GM19351 (cell line): ENCODE measurements around the gene BCS1L.
A peak's percentile ranks its signal among the peaks of the same experiment; 100 is the strongest.

Experiments
- ATAC-seq: cut with Tn5 transposase; IDR thresholded peaks from one replicate; pipeline ENCODE4 v1.9.1; 2021; ENCODE audit warnings: mild to moderate bottlenecking, moderate library complexity; ENCODE audit not compliant: unreplicated experiment

BCS1L gene, protein sequence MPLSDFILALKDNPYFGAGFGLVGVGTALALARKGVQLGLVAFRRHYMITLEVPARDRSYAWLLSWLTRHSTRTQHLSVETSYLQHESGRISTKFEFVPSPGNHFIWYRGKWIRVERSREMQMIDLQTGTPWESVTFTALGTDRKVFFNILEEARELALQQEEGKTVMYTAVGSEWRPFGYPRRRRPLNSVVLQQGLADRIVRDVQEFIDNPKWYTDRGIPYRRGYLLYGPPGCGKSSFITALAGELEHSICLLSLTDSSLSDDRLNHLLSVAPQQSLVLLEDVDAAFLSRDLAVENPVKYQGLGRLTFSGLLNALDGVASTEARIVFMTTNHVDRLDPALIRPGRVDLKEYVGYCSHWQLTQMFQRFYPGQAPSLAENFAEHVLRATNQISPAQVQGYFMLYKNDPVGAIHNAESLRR

DNA sequence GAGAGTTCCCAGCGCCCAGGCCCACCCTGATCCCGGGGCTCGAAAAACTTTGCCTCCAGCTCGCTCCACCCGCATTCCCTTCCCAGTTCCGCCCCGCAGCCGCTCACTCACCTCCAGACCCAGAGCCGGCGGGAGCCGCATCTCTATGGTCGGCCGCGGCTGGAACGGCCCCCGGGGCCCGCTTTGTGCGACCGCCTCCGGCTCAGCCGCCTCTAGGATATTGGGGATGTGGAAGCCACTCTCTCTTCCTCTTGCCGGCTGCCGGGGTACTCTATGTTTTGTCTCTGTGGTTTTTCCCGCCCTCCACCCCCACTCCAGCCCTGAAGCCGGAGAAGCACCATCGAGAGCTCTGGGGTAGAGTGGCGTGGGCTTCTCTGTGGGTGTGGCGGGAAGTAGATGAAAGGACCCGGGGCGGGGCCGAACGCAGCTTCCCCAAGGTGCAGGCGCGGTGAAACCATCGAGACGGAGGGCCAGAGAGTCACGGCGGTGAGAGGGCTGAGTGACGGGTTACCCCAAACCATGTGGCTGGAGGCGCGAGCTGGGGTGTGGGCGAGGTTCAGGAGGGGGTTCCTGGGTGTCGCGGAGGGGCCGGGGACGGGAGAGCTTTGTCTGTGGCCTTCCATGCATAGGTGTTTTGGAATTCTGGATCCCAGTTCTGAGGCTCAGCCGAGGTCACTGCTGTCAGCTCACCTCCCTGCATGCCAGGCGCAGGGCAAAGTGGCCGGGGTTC, at the start of gene BCS1L, which contains the start of gene ZNF142:
TSS of gene BCS1L (plus strand) at position 426 of the 730 bp plus-strand sequence. CDS start 1,305 bp downstream, outside the sequence.
TSS of gene ZNF142 (minus strand) at position 366 of the 730 bp plus-strand sequence. CDS start 3,194 bp downstream, outside the sequence.
- ATAC-seq, result peak; percentile 93

DNA sequence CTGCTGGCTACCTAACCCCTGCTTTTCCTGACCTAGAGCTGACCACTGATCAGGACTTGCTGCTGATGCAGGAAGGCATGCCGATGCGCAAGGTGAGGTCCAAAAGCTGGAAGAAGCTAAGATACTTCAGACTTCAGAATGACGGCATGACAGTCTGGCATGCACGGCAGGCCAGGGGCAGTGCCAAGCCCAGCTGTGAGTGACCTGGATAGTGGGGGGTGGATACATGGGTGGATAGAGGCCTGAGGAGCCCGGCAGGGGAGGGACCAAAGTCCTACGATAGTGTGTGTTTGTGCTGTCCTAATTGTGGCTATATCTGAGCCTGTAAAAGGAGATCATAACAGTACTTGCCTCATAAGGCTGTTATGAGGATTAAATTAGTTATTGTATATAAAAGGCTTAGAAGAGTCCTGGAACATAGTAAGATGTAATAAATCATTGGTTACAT, 43.6 kb upstream of the BCS1L start:
- ATAC-seq, result no peak

- ATAC-seq, result no peak
These were observed 41.2 kb upstream of the BCS1L start for GRCh38 chr2:218618102-218618860.

DNA sequence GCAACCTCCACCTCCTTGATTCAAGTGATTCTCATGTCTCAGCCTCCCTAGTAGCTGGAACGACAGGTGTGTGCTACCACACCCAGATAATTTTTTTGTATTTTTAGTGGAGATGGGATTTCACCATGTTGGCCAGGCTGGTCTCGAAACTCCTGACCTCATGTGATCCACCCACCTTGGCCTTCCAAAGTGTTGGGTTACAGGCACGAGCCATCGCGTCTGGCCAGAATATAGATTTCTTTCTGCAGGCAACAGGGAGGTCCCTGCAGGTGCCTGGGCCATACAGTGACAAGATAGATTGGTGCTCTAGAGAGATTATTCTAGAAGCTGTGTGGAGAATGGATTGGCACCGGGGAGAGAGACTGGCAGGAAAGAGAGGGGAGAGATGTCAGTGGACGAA, 38.5 kb upstream of the BCS1L start:
- no peak for ATAC-seq

DNA sequence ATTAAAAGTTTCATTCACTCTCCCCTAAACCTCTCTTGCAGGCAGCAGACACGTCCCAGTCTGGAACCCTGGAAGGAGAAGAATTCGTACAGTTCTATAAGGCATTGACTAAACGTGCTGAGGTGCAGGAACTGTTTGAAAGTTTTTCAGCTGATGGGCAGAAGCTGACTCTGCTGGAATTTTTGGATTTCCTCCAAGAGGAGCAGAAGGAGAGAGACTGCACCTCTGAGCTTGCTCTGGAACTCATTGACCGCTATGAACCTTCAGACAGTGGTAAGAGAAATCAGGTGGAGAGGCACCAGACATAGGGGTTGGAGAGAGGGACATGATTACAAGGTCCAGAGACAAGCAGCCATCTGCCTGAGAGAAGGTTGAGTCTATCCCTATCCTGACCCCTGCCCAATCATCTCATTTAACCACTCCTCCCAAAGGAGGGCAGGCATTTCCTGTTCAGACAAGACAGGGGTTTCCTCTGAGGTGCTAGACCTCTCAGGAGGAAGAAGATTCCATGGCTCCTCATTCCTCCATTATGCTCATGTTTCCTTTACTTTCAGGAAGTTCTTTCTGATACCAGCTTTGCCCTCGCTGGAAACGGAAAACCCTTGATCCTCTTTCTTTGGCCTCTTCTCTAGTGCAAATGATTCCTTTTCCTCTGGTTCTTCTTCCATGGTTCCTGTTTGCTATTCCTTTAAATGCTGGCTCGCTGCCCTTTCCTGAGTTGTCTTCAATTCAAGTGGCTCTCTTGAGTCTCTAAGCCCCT, 36.7 kb upstream of the BCS1L start:
- no peak for ATAC-seq

DNA sequence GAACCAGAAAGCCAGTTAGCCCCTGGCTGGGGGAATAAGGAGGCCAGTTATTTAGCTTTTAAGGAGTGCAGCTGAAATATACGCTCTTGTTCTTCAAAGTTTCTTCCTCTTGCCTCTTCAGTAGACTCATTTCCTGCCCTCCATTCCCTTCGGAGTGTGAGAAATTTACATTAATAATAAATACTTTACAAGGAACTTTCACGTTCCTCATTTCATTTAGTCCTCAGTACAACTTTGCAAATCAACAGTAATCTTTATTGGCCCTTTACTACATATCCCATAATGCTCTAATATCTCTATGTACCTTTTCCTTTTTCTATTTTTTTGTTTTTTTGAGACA, 36.1 kb upstream of the BCS1L start:
- no peak for ATAC-seq

GRCh38 chr2:218626369-218626768, 33.1 kb upstream of the BCS1L start:
- no peak for ATAC-seq

DNA sequence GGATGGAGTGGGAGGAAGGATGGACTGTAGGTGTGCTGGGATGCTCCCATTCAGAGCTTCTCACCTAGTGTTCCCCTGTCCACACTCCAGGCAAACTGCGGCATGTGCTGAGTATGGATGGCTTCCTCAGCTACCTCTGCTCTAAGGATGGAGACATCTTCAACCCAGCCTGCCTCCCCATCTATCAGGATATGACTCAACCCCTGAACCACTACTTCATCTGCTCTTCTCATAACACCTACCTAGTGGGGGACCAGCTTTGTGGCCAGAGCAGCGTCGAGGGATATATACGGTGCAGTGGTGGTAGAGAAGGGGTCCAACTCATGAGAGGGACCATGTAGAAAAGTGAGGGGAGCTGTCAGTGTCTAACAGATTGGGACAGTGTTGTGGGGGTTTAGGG, 31.5 kb upstream of the BCS1L start:
- ATAC-seq, result no peak

DNA sequence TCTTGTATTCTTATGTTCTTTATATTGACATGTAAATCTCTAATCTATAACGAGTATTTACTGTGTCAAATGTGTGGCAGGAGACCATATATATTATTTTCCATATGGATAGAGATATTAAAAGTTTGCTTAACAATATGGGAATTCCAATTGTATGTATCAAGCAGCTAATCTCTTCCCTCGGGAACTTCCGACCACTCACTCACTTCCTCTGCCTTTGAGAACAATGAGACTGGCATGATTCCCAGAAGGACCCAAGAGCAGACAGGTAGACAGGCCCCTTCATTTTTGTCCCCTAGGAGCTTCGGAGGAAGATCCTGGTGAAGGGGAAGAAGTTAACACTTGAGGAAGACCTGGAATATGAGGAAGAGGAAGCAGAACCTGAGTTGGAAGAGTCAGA, 27.6 kb upstream of the BCS1L start:
- ATAC-seq, result no peak

DNA sequence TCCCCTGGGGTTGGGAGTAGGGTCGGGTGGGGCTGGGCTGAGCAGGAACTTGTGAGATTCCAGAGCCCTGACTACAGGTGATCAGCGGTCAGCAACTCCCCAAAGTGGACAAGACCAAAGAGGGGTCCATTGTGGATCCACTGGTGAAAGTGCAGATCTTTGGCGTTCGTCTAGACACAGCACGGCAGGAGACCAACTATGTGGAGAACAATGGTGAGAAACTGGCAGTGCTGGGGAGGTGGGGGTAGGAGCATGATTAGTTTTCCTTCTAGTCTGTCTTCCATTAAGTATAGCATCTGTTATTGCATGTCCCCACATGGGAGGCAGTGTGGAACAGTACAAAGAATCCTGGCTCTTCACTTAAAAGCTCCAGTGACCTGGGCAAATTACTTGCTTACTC, 23.8 kb upstream of the BCS1L start:
- ATAC-seq, result no peak

DNA sequence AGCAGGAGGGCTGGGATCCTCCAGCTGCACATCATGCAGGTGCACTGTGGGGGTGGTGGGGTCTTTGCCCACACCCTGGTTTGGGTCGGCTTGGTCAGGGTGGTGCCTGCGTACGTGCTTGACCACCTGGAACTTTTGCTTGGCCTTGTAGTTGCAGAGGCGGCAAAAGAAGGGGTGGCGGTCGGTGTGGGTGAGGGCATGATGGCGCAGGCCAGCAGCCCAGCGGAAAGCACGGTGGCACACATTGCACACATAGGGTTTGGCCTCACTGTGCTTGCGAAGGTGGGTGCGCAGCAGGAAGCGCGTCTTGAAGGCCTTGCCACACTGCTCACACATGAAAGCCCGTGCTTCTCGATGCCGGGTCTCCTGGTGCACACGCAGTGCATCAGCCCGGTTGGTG, 21.1 kb upstream of the BCS1L start:
- no peak for ATAC-seq

GRCh38 chr2:218642121-218642656, 17.3 kb upstream of the BCS1L start:
- ATAC-seq, result no peak

DNA sequence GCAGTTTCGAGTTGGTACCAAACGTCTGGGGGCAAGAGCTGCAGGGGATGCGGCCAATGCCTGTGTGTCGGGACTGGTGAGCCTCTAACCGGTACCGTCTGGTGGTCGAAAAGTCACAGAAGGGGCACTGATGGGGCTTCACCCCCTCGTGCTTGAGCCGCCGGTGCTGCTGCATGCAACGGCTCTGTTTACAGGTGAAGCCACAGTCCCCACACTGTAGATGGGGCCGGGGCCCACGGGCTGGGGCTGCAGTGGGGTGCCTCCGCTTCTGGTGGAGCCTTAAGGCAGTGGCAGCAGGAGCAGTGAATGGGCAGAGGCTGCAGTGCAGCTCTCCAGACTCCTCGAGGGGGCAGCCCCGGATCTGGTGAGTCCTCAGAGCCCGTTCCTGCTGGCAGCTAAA, 16.7 kb upstream of the BCS1L start:
- ATAC-seq, result no peak

GRCh38 chr2:218643751-218644310, 15.7 kb upstream of the BCS1L start:
- ATAC-seq, result no peak

DNA sequence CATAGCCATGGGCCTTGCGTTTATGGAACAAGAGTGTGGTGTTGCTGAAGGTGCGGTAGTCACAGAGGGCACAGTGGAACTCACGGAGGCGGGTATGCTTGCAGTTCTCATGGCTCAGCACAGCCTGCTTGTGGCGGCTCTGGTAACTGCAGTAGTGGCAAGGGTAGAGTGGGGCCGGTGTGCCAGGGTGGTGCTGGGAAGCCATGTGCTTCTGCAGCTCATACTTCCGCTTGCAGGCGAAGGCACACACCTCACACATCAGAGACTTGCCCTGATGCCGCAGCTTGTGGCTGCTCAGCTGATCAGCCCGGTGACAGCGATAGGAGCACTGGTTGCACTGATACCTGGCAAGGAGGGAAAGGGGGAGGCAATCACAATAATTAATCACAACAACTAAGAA, 14.8 kb upstream of the BCS1L start:
- no peak for ATAC-seq

DNA sequence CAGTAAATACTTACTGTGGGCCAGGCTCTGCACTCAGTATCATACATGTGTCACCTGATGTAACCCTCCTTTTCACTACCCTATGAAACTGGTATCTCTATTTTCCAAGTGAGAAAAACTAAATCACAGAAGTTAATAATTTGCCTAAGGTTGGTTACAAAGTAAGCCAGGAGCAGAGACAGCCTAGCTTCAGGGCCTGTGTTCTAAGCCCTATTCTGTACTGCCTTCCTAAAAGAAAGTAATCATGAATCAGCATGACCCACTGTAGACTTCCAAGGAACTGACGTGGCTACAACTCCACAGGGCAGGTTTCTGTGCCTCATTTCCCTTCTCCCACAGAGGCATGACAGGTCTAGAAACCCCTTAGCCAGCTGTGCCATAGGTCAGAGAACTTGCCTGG, 14.4 kb upstream of the BCS1L start:
- ATAC-seq, result no peak

- no peak for ATAC-seq
These were observed 11.2 kb upstream of the BCS1L start for GRCh38 chr2:218648088-218648786.

GRCh38 chr2:218648787-218649100, 10.7 kb upstream of the BCS1L start:
- ATAC-seq, result no peak

DNA sequence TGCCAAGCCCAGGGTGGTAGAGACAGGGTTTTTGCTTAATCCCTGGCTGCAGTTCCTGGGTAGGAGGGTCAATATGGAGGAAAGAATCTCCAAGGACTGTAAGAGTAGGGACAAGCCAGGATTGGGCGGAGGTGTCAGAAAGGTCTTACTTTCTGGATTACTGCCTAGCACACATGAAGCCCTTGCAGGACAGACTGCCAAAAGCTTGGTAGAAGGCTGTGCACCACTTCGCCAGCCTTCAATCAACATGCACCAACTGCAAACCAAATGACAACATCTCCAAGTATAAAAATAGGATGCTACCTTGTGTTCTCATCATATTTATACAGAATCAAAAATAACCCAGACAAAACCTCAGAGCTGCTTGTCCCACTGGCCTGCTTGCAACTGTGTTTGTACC, 3.7 kb upstream of the BCS1L start:
- ATAC-seq, result no peak
